HG03521 (cell line): Measurements from ENCODE around the gene FBXL19.
A peak's percentile ranks its signal among the peaks of the same experiment; 100 is the strongest.

Experiments used
- ATAC-seq: cut with Tn5 transposase; IDR thresholded peaks from one replicate; pipeline ENCODE4 v1.9.1; 2021; ENCODE audit warnings: mild to moderate bottlenecking, moderate library complexity; ENCODE audit not compliant: unreplicated experiment

The FBXL19 gene

DNA sequence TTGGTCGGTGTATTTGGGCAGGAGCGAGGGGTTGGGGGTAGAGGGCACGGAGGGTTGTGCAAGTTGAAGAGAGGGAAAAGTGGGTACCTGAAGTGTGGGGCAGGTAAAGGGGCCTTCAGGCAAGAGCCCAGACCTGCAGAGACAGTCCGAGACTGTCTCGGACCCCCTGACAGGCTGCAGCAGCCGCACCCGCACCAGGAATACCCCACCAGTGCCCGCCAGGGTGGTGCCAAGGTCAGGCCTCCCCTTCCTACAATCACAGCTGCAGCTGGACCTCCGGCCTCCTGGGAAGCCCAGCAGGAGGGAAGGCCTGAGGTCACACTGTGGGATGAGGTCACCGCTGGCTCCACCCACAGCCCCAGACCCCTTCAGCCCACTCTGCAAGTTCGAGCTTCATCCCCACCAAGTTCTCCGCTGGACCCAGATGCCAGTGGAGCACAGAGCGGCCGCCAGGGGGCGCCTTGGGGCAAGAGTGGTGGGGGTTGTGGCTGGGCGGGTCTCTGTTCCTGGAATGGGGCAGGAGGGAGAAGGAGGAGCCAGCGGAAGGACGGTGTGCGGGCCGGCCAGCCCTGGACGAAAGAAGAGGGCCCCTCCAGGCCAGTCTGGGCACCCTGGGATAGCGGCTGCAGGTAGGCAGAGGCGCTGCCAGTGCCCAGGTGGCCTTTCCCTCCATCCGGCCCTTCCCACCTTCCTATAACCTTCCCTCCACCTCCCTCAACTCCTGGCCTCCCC, 61.5 kb downstream of the FBXL19 start, which contains the start of gene HSD3B7:
Gene HSD3B7 (plus strand): TSS at position 539 of the 732 bp plus-strand sequence. CDS start 452 bp downstream, outside the sequence.
- ATAC-seq: no peak

DNA sequence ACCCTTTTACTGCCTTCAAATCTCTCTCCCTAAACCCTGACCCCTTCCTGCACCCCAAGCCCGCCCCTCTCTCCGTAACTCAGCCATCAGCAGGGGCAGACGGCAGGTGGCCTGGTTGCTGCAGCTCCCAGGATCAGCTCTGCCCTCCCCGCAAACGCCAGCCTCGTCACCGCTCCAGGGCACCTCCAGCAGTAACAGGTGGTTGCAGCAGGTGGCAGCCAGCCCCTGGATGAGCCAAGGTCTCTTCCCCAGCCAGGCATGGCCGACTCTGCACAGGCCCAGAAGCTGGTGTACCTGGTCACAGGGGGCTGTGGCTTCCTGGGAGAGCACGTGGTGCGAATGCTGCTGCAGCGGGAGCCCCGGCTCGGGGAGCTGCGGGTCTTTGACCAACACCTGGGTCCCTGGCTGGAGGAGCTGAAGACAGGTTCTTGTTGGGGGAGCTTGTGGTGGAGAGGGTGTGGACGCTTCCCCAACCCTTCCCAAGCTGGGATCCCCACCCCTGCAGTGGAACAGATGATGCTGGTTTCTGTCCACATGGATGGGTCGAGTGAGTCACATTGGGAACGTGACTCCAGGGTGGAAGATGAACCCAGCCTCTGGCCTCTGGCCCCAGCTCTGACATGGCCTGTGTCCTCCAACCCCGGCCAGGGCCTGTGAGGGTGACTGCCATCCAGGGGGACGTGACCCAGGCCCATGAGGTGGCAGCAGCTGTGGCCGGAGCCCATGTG, 62.2 kb downstream of the FBXL19 start:
- no peak for ATAC-seq

DNA sequence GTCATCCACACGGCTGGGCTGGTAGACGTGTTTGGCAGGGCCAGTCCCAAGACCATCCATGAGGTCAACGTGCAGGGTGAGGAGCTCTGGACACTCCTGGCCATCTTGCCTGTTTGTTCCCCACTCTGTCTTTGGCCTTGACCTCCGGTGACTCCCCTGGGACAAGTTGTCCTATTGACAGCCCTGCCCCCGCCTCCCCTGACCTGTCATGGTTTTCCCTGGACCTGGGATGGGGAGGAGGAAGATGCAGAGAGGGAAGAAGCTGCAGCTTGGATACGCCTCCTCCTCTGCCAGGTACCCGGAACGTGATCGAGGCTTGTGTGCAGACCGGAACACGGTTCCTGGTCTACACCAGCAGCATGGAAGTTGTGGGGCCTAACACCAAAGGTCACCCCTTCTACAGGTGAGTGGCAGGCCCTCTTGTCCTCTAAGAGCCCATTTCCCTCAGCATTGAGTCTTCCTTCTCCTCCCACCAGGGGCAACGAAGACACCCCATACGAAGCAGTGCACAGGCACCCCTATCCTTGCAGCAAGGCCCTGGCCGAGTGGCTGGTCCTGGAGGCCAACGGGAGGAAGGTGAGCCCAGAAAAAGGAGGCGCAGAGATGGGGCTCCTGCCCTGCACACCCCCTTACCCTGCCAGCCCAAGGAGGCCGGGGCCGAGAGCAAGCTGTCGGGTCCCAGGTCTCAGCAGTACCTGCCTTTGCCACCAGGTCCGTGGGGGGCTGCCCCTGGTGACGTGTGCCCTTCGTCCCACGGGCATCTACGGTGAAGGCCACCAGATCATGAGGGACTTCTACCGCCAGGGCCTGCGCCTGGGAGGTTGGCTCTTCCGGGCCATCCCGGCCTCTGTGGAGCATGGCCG, 63.0 kb downstream of the FBXL19 start:
- no peak for ATAC-seq

DNA sequence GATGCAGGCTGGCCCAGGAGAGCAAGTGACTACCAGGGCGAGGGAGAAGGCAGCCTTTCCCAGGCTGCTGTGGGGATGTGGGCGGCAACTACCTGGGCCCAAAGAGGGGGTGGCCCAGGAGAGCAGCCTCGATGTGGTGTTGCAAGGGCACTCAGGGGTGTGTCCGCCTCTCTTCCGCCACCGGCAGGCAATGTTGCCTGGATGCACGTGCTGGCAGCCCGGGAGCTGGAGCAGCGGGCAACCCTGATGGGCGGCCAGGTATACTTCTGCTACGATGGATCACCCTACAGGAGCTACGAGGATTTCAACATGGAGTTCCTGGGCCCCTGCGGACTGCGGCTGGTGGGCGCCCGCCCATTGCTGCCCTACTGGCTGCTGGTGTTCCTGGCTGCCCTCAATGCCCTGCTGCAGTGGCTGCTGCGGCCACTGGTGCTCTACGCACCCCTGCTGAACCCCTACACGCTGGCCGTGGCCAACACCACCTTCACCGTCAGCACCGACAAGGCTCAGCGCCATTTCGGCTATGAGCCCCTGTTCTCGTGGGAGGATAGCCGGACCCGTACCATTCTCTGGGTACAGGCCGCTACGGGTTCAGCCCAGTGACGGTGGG, 64.3 kb downstream of the FBXL19 start:
- ATAC-seq: no peak

- ATAC-seq: no peak
Observed at GRCh38 chr16:30989469-30990047, 66.2 kb downstream of the FBXL19 start.

- ATAC-seq: no peak
Observed at GRCh38 chr16:30990105-30990504, 66.7 kb downstream of the FBXL19 start.

GRCh38 chr16:30991052-30991451, 67.7 kb downstream of the FBXL19 start:
- ATAC-seq: no peak

DNA sequence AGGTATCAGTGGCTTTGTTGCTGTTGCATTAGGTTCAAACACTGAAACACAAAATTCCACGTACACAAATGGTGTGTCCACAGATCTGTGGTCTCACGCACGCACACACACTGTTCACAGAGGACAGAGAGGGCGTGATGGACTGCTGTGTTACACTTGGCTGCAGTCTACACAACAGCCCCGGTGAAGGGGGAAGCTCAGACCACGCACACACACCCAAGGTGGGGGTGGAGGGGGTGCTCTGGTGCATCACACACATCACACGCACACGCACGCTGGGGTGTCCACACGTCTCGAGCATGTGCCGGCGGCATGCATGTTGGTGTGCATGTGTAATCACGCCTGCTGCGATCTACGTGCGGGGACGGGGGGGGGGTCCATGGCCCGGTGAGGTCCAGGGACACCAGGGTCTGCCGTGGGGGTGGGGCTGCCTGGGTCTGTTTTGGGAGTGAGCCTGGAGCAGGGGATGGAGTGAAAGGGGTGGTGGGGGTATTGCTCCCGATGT, 69.0 kb downstream of the FBXL19 start:
- no peak for ATAC-seq

DNA sequence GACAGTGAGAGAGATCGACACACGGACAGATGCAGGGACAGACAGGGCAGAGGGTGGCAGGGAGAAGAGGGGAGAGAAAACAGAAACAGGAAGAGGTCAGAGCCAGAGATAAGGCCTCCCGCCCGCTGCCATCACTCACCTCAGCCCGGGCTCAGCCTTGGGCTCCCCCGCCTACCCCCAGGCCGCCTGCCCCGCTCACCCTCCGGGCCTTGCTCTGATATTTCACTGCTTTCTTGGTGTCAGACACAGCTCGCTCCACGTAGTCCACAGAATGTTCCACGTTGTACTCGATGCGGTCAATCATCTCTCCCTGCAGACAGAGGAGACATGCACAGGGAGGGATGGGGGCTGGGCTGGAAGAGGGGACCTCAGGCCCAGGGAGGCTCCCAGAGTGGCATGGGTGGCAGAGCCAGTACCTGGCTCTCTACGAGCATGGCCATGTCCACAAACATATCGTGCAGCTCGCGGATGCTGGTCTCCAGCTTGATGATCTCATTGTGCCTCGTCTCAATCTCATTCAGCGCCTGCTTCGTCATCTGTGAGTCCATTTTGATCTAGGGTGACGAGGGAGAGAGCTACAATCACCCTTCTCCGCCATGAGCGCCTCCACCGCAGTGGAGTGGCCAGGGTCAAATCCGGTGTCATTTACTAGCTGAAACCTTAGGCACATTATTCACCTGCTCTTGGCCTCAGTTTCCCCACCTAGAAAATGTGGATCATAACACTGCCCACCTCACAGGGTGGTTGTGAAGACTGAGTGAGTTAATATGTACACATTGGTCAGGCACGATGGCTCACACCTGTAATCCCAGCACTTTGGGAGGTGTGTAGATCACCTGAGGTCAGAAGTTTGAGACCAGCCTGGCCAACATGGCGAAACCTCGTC, 69.8 kb downstream of the FBXL19 start:
- no peak for ATAC-seq

DNA sequence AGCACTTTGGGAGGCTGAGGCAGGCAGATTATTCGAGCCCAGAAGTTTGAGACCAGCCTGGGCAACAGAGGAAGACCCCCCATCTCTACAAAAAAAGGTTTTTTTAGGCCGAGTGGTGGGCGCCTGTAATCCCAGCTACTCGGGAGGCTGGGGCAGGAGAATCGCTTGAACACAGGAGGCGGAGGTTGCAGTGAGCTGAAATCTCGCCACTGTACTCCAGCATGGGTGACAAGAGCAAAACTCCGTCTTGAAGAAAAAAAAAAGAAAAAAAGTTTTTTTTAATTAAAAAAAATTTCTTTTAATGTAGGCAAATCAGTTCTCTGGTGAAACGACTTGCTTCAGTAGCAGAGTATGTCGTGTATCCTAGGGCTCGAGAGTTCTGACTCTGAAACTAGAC, 72.6 kb downstream of the FBXL19 start:
- ATAC-seq: no peak

GRCh38 chr16:30996324-30996984, 73.1 kb downstream of the FBXL19 start:
- peak; percentile 2 for ATAC-seq

DNA sequence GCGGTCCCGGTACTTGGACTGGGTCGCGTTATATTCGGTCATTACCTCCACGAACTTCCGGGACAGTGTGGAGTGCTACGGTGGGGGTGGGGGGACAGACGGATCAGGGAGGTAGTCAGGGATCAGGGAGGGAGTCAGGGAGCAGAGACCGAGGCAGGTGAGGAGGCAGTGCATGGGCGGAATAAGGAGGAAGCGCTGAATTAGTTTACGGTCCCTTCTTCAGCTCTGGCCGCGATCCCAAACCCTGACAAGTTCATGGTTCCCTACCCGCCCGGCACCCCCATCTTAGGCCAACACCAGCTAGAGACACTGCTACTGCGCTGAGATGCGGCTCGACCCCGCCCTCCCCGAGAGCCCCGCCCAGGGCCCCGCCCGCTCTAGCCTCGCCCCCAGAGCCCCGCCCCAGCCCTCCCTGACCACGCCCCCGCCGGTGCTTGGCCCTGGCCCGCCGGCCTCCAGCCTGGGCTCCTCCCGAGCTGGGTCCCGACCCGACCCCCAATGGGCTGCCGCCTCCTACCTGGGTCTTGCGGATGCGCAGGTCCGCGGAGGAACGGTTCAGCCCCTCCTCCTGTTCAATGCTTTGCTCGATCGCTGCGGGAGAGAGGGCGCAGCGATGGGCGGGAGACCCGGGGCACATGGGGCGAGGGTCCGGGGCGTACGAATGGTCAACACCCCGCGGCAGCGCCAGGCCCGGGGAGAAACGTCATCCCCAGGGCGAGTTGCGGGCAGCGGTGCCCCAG, 73.8 kb downstream of the FBXL19 start:
- ATAC-seq: peak; percentile 89

- ATAC-seq: no peak
Observed at GRCh38 chr16:30997725-30998711, 74.6 kb downstream of the FBXL19 start.
